ENCODE results near the gene ARL14EPL.

GRCh38 chr5:116084287-116084691, 52.0 kb downstream of the ARL14EPL start:
- TF ChIP-seq CTCF (IDR thresholded peaks at IDR 0.05; ENCODE audit: insufficient read depth, low read depth, low read length), result no peak
- no peak for TF ChIP-seq EZH2 (IDR thresholded peaks at IDR 0.05; ENCODE audit: insufficient read depth, low read length)
